Transverse colon (tissue), 3 donors: ENCODE data around the gene CRYGN.

Experiments
- EP300 ChIP-seq: sonication (generic); formaldehyde crosslinking; IDR thresholded peaks from one replicate; pipeline ENCODE4 v1.6.1; 2017; ENCODE audit warnings: antibody characterized with exemption, low read depth
- TF ChIP-seq, protein P1 (sequence below), 5 experiments: fragments of 200-600 bp in 3 of 5; fragments of 450-650 bp in 2 of 5; sonication (generic) in 3 of 5; IDR thresholded peaks; 1 replicate in 2 of 5; 2 replicates in 3 of 5; pipeline ENCODE4 v1.5.1; 2016 to 2017; ENCODE audit warnings: antibody characterized with exemption in 5 of 5, inconsistent platforms in 3 of 5, mild to moderate bottlenecking in 2 of 5, moderate library complexity in 1 of 5

DNA sequence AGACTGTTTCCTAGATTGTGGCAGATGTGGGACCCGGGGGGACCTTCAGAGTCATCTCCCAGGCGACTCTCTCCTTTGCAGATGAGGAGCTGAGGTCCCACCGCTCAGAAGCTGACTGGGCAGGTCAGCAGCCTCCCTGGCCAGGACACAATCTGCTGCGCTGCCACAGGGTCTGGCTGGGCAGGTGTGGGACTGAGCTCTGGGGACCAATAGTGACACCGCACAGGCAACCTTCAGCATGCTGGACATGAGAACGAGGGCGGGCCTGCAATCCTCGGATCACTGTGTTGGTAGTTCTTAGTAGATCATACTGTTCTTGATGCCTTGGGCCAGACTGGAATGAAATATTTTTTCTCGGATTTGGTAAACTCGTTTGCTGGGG, 20.5 kb upstream of the CRYGN start:
- TF ChIP-seq, protein P1, sequence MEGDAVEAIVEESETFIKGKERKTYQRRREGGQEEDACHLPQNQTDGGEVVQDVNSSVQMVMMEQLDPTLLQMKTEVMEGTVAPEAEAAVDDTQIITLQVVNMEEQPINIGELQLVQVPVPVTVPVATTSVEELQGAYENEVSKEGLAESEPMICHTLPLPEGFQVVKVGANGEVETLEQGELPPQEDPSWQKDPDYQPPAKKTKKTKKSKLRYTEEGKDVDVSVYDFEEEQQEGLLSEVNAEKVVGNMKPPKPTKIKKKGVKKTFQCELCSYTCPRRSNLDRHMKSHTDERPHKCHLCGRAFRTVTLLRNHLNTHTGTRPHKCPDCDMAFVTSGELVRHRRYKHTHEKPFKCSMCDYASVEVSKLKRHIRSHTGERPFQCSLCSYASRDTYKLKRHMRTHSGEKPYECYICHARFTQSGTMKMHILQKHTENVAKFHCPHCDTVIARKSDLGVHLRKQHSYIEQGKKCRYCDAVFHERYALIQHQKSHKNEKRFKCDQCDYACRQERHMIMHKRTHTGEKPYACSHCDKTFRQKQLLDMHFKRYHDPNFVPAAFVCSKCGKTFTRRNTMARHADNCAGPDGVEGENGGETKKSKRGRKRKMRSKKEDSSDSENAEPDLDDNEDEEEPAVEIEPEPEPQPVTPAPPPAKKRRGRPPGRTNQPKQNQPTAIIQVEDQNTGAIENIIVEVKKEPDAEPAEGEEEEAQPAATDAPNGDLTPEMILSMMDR (IDR thresholded peaks at IDR 0.05) = no peak
- no peak for TF ChIP-seq EP300
